ENCODE results near the gene MORF4L1. TPM values are rescaled to one million over a fixed set of nuclear protein-coding genes. Genes with fewer than 3 reads are reported as not detected.

MORF4L1 gene, protein sequence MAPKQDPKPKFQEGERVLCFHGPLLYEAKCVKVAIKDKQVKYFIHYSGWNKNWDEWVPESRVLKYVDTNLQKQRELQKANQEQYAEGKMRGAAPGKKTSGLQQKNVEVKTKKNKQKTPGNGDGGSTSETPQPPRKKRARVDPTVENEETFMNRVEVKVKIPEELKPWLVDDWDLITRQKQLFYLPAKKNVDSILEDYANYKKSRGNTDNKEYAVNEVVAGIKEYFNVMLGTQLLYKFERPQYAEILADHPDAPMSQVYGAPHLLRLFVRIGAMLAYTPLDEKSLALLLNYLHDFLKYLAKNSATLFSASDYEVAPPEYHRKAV
- total RNA-seq, result 100 to 1,000 TPM; 151 to 304 TPM

DNA sequence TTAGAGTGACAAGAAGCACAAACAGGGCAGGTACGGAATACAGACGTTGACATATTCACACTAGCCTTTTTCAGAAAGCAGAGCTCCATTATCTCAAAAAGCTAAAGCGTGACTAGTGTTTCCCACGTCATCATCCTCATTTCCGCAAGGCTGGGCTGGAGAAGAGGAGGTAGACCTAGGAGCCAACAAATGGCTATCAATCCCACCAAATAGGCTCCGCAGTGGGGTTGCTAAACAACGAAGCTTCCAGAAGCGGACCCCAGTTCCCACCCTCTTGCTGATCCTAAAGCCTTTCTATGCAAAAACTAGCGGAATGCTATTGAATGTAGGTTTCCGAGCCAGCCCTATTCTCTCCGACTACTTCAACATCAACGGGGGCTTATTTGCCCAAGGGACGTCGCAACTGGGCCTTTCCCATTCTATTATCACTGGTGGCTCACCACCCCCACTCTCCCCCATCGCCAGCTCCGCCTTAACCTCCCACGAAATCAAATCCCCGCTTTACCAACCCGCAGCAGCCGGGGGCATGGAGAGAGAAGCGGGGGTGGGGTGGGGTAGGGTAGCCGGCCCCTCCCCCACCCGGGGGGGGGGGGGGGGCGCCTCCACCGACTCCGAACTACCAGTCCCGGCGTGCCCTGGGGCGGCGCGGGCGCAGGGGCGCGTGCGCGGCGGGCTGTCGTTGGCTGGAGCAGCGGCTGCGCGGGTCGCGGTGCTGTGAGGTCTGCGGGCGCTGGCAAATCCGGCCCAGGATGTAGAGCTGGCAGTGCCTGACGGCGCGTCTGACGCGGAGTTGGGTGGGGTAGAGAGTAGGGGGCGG lies at the start of gene MORF4L1:
Gene MORF4L1 (plus strand): TSS at position 736 of the 817 bp plus-strand sequence. CDS start 128 bp downstream, outside the sequence.
- Histone ChIP-seq H3K27me3 (replicated peaks; ENCODE audit: insufficient read depth) (no peaks in the 10 kb centered on the region), H3K4me1 (replicated peaks) (peaks cover 8% of the 10 kb centered on the region), H3K36me3 (no peaks in the 10 kb centered on the region), H3K9me3 (no peaks in the 10 kb centered on the region), H3K27ac (peak within 1 kb of the TSS; percentile 99 to 100), H3K4me3 (peak within 1 kb of the TSS; percentile 89 to 100)
- intact Hi-C loops (cut with DNase I), result no loop called here
- WGBS, result 8% methylated on average over 44 of the region's 52 CpGs
- no peak for TF ChIP-seq POLR2A (IDR thresholded peaks at IDR 0.05)
- peak; percentile 55 for TF ChIP-seq POLR2AphosphoS5 (IDR thresholded peaks at IDR 0.05)
- TF ChIP-seq, protein P1, sequence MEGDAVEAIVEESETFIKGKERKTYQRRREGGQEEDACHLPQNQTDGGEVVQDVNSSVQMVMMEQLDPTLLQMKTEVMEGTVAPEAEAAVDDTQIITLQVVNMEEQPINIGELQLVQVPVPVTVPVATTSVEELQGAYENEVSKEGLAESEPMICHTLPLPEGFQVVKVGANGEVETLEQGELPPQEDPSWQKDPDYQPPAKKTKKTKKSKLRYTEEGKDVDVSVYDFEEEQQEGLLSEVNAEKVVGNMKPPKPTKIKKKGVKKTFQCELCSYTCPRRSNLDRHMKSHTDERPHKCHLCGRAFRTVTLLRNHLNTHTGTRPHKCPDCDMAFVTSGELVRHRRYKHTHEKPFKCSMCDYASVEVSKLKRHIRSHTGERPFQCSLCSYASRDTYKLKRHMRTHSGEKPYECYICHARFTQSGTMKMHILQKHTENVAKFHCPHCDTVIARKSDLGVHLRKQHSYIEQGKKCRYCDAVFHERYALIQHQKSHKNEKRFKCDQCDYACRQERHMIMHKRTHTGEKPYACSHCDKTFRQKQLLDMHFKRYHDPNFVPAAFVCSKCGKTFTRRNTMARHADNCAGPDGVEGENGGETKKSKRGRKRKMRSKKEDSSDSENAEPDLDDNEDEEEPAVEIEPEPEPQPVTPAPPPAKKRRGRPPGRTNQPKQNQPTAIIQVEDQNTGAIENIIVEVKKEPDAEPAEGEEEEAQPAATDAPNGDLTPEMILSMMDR (IDR thresholded peaks at IDR 0.05), result no peak
- peak; percentile 97 for DNase-seq (ENCODE audit: low spot score)

DNA sequence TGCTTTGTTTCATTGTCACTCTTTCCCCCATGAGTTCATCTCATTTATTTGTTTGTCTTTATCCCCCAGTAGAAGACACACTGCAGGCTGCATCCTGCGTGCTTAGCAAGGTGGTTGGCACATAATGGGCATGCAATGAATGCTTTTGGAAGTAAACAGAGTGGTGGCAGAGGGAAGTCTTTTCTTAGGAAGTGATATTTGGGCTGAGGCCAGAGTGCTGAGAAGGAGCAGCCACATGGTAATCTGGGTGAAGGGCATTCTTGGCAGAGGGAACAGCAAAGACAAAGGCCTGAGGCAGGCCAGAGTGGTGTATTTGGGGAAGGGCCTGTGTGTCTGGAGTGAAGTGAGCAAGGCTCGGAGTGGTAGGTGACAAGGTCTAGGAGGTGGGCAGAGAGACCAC lies 43.8 kb upstream of the MORF4L1 start:
- 81% methylated on average over 2 of the region's 2 CpGs for WGBS
- DNase-seq (ENCODE audit: low spot score), result no peak
- intact Hi-C loops (cut with DNase I), result no loop called here
- H3K4me3 ChIP-seq, result no peak overlapping the region
- H3K27me3 ChIP-seq (replicated peaks; ENCODE audit: insufficient read depth), result no peaks in the 10 kb centered on the region
- no peaks in the 10 kb centered on the region for H3K4me1 ChIP-seq (replicated peaks)
- H3K27ac ChIP-seq, result no peak overlapping the region
- no peaks in the 10 kb centered on the region for H3K9me3 ChIP-seq
- TF ChIP-seq, protein P1 (IDR thresholded peaks at IDR 0.05), result no peak
- TF ChIP-seq POLR2AphosphoS5 (IDR thresholded peaks at IDR 0.05) (no peak), POLR2A (IDR thresholded peaks at IDR 0.05) (no peak)
- no peaks in the 10 kb centered on the region for H3K36me3 ChIP-seq

DNA sequence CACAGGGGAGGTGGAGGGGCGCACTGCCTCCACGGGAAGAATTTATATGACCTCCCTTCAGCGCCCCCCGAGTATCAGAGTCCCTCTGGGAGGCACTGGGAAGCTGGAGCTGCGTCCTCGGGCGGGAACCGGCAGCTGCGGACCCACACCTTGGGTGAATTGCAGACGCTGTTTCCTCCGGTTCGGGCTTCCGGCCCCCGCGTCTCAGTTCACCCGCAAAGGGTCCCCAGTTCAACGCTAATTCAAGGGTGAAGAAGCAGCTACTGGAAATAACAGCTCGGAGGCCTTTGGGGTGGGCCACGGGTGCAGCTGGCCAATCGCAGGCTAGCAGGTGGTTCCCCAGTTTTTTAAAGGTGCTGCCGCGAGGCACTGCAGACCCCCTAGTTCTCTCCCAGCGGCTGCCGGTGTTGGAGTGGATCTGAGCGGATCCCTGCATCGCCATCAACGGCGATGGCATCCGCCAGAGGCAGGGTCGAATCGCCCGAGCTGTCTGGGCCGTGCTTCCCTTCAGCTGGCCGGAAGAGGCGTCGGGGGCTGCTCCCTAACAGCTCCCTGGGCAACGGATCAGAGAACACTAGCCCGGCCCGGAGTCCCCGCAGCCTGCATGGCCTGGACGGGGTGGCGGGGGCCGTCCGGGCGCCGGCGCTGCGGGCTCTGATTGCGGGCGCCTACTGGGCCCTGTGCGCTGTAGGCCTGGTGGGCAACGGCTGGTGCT lies 42.0 kb upstream of the MORF4L1 start:
- WGBS, result 56% methylated on average over 52 of the region's 52 CpGs
- TF ChIP-seq POLR2A (IDR thresholded peaks at IDR 0.05), result no peak
- TF ChIP-seq, protein P1 (IDR thresholded peaks at IDR 0.05), result no peak
- no peak for TF ChIP-seq POLR2AphosphoS5 (IDR thresholded peaks at IDR 0.05)
- no peaks in the 10 kb centered on the region for H3K9me3 ChIP-seq
- no peaks in the 10 kb centered on the region for H3K36me3 ChIP-seq
- intact Hi-C loops (cut with DNase I), result no loop called here
- no peaks in the 10 kb centered on the region for H3K4me1 ChIP-seq (replicated peaks)
- no peak overlapping the region for H3K27ac ChIP-seq
- DNase-seq (ENCODE audit: low spot score), result no peak
- no peaks in the 10 kb centered on the region for H3K27me3 ChIP-seq (replicated peaks; ENCODE audit: insufficient read depth)
- H3K4me3 ChIP-seq, result no peak overlapping the region

DNA sequence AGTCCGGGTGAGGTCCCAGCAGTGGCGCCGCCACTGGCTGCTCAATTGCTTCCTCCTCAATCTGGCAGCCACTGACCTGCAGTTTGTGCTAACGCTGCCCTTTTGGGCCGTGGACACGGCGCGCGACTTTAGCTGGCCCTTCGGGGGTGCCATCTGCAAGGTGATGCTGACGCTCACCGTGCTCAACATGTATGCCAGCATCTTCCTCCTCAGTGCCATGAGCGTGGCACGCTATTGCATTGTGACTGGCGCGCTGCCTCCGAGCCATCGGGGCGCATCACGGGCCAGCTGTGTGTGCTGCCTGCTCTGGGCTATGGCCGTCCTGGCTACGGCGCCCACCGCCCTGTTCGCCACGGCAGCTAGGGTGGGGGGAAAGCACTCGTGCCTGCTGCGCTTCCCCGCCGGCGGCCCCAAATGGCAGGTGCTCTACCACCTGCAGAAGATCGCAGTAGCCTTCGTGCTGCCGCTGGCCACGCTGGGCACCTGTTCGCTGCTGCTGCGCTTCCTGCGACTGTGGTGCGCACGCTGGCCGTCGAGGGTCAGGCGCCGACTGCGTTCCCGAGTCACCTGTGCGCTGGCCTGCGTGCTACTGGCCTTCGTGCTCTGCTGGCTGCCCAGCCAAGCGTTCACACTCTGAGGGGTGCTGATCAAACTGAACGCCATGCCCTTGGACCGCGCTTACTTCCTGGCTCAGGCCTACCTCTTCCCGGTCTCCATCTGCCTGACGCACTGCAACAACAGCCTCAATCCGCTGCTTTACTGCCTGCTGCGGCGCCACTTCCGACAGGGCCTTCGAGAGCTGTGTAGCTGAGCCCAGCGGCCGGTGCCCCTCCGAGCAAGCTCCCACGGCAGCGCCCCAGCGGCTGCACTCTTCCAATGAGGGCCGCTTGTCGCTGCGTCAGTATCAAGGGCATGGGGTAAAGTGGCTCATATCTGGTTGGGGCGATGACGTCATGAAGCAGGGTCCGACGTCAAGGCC lies 41.2 kb upstream of the MORF4L1 start:
- Histone ChIP-seq H3K4me1 (replicated peaks) (no peaks in the 10 kb centered on the region), H3K27me3 (replicated peaks; ENCODE audit: insufficient read depth) (no peaks in the 10 kb centered on the region), H3K36me3 (no peaks in the 10 kb centered on the region), H3K27ac (no peak overlapping the region), H3K4me3 (no peak overlapping the region), H3K9me3 (no peaks in the 10 kb centered on the region)
- intact Hi-C loops (cut with DNase I), result no loop called here
- 86% methylated on average over 61 of the region's 73 CpGs for WGBS
- no peak for DNase-seq (ENCODE audit: low spot score)
- TF ChIP-seq, protein P1 (IDR thresholded peaks at IDR 0.05), result no peak
- TF ChIP-seq POLR2AphosphoS5 (IDR thresholded peaks at IDR 0.05) (no peak), POLR2A (IDR thresholded peaks at IDR 0.05) (no peak)

Measured in prostate gland (tissue), 2 donors.